Panc1 (cell line): ENCODE results near the gene TMEM212.

Experiments used
- TF ChIP-seq, protein P1 (sequence below): fragments of 450-650 bp; IDR thresholded peaks from 2 replicates; pipeline ENCODE4 v1.5.1; 2017; ENCODE audit warnings: mild to moderate bottlenecking
- TF ChIP-seq, protein P2 (sequence below), 2 experiments: IDR thresholded peaks; 2 replicates each; pipeline ENCODE4 v1.6.1; 2011 to 2012; ENCODE audit warnings: low read depth in 2 of 2, control low read depth in 1 of 2, low read length in 1 of 2, mild to moderate bottlenecking in 1 of 2, moderate library complexity in 1 of 2; ENCODE audit not compliant: insufficient read depth in 1 of 2

DNA sequence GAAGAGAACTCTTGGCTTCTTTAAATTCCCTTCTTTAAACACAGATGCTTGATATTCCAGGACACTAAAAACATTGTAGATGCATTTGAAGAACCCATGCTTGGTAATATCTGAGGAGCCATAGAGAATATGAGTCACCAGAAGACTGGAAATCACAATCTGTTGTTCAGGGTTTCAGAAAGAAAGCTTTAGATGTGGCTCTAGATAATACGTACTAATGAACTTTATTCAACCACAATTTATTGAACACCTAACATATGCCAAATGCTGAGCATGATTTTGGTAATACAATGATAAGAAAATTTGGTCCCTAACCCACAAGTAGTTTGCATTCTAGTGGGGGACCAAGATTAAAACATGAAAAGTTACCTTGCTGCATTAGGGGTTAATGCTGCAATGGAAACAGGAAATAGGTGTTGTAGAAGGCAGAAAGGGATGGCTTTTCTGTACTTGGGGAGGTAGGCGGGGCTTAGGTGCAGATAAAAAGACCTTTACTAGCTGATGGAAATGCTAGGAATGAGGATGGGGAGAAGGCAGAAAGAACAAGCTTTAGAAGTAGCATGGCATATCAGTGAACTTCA is 21.3 kb upstream of the TMEM212 start:
- TF ChIP-seq, protein P1, sequence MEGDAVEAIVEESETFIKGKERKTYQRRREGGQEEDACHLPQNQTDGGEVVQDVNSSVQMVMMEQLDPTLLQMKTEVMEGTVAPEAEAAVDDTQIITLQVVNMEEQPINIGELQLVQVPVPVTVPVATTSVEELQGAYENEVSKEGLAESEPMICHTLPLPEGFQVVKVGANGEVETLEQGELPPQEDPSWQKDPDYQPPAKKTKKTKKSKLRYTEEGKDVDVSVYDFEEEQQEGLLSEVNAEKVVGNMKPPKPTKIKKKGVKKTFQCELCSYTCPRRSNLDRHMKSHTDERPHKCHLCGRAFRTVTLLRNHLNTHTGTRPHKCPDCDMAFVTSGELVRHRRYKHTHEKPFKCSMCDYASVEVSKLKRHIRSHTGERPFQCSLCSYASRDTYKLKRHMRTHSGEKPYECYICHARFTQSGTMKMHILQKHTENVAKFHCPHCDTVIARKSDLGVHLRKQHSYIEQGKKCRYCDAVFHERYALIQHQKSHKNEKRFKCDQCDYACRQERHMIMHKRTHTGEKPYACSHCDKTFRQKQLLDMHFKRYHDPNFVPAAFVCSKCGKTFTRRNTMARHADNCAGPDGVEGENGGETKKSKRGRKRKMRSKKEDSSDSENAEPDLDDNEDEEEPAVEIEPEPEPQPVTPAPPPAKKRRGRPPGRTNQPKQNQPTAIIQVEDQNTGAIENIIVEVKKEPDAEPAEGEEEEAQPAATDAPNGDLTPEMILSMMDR = no peak
- TF ChIP-seq, protein P2, sequence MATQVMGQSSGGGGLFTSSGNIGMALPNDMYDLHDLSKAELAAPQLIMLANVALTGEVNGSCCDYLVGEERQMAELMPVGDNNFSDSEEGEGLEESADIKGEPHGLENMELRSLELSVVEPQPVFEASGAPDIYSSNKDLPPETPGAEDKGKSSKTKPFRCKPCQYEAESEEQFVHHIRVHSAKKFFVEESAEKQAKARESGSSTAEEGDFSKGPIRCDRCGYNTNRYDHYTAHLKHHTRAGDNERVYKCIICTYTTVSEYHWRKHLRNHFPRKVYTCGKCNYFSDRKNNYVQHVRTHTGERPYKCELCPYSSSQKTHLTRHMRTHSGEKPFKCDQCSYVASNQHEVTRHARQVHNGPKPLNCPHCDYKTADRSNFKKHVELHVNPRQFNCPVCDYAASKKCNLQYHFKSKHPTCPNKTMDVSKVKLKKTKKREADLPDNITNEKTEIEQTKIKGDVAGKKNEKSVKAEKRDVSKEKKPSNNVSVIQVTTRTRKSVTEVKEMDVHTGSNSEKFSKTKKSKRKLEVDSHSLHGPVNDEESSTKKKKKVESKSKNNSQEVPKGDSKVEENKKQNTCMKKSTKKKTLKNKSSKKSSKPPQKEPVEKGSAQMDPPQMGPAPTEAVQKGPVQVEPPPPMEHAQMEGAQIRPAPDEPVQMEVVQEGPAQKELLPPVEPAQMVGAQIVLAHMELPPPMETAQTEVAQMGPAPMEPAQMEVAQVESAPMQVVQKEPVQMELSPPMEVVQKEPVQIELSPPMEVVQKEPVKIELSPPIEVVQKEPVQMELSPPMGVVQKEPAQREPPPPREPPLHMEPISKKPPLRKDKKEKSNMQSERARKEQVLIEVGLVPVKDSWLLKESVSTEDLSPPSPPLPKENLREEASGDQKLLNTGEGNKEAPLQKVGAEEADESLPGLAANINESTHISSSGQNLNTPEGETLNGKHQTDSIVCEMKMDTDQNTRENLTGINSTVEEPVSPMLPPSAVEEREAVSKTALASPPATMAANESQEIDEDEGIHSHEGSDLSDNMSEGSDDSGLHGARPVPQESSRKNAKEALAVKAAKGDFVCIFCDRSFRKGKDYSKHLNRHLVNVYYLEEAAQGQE (IDR thresholded peaks at IDR 0.05; ENCODE audit: insufficient read depth in 1 of 2, low read depth in 2 of 2, low read length in 1 of 2) = no peak
